GM21390 (cell line): ENCODE results near the gene IGFBP3.

Source experiments
- ATAC-seq: cut with Tn5 transposase; IDR thresholded peaks from one replicate; pipeline ENCODE4 v1.9.1; 2021; ENCODE audit not compliant: unreplicated experiment

IGFBP3 gene

GRCh38 chr7:45923290-45923689 is 2.2 kb upstream of the IGFBP3 start:
- peak; percentile 50 for ATAC-seq

- ATAC-seq = no peak
Measured at GRCh38 chr7:45922810-45923209, 1.7 kb upstream of the IGFBP3 start.

- ATAC-seq = no peak
Measured at GRCh38 chr7:45921699-45922519, 837 bp upstream of the IGFBP3 start.

GRCh38 chr7:45921381-45921698 is 268 bp upstream of the IGFBP3 start:
- ATAC-seq = no peak

GRCh38 chr7:45919993-45920459 is 1.0 kb downstream of the IGFBP3 start:
- no peak for ATAC-seq

GRCh38 chr7:45919231-45919784 is 1.8 kb downstream of the IGFBP3 start:
- ATAC-seq = no peak

GRCh38 chr7:45918556-45918955 is 2.5 kb downstream of the IGFBP3 start:
- no peak for ATAC-seq

- ATAC-seq = peak; percentile 77
Measured at GRCh38 chr7:45917658-45918057, 3.4 kb downstream of the IGFBP3 start.

- ATAC-seq = no peak
Measured at GRCh38 chr7:45917064-45917463, 4.0 kb downstream of the IGFBP3 start.

- ATAC-seq = no peak
Measured at GRCh38 chr7:45915606-45916005, 5.5 kb downstream of the IGFBP3 start.

- ATAC-seq = no peak
Measured at GRCh38 chr7:45914911-45915310, 6.2 kb downstream of the IGFBP3 start.

- ATAC-seq = no peak
Measured at GRCh38 chr7:45912972-45913371, 8.1 kb downstream of the IGFBP3 start.

- ATAC-seq = no peak
Measured at GRCh38 chr7:45911311-45911710, 9.8 kb downstream of the IGFBP3 start.

- no peak for ATAC-seq
Measured at GRCh38 chr7:45910855-45911254, 10.2 kb downstream of the IGFBP3 start.

GRCh38 chr7:45909561-45909960 is 11.5 kb downstream of the IGFBP3 start:
- no peak for ATAC-seq

- no peak for ATAC-seq
Measured at GRCh38 chr7:45902820-45903219, 18.3 kb downstream of the IGFBP3 start.

- ATAC-seq = no peak
Measured at GRCh38 chr7:45901566-45901965, 19.5 kb downstream of the IGFBP3 start.

- no peak for ATAC-seq
Measured at GRCh38 chr7:45898222-45898621, 22.9 kb downstream of the IGFBP3 start.

- no peak for ATAC-seq
Measured at GRCh38 chr7:45897042-45897690, 23.9 kb downstream of the IGFBP3 start.

- ATAC-seq = no peak
Measured at GRCh38 chr7:45894665-45895062, 26.4 kb downstream of the IGFBP3 start.

- ATAC-seq = no peak
Measured at GRCh38 chr7:45893996-45894664, 26.9 kb downstream of the IGFBP3 start.
